GM12864 (cell line): ENCODE measurements around the gene PTPN23.

ENCODE experiments used
- DNase-seq: peaks from one replicate; pipeline ENCODE4 v3.0.0-alpha.2; 2011; ENCODE audit warnings: low read depth
- H3K4me3 ChIP-seq: 2 replicates; pipeline ENCODE4 v1.5.1; 2011; ENCODE audit warnings: mild to moderate bottlenecking, low read depth, low read length, control low read depth
- CTCF ChIP-seq: IDR thresholded peaks from 2 replicates; pipeline ENCODE4 v1.5.1; 2011; ENCODE audit warnings: low read depth, mild to moderate bottlenecking, moderate library complexity, low read length, control low read depth, inconsistent platforms; ENCODE audit errors: missing control alignments

Gene PTPN23

GRCh38 chr3:47394881-47395280 is 14.1 kb downstream of the PTPN23 start:
- DNase-seq: no peak
- no peak overlapping the region for H3K4me3 ChIP-seq
- no peak for TF ChIP-seq CTCF

- no peak for TF ChIP-seq CTCF
- no peak overlapping the region for H3K4me3 ChIP-seq
- DNase-seq: no peak
Measured at GRCh38 chr3:47398228-47398627, 17.4 kb downstream of the PTPN23 start.

- no peak overlapping the region for H3K4me3 ChIP-seq
- DNase-seq: no peak
- no peak for TF ChIP-seq CTCF
Measured at GRCh38 chr3:47399016-47399415, 18.2 kb downstream of the PTPN23 start.

GRCh38 chr3:47399531-47400270 is 18.9 kb downstream of the PTPN23 start:
- no peak overlapping the region for H3K4me3 ChIP-seq
- DNase-seq: no peak
- no peak for TF ChIP-seq CTCF

- TF ChIP-seq CTCF: no peak
- no peak for DNase-seq
- no peak overlapping the region for H3K4me3 ChIP-seq
Measured at GRCh38 chr3:47404431-47404876, 23.6 kb downstream of the PTPN23 start.

- TF ChIP-seq CTCF: no peak
- DNase-seq: no peak
- H3K4me3 ChIP-seq: no peak overlapping the region
Measured at GRCh38 chr3:47404955-47405790, 24.4 kb downstream of the PTPN23 start.
